GM19328 (cell line): ENCODE results near the gene BARD1.
"Not testable (repeated sequence)": the region's sequence is repeated elsewhere in the genome, so short reads cannot be mapped to it uniquely, and the experiment has no call there.

ENCODE experiments used
- ATAC-seq: cut with Tn5 transposase; IDR thresholded peaks from one replicate; pipeline ENCODE4 v1.9.1; 2021; ENCODE audit warnings: mild to moderate bottlenecking, moderate library complexity; ENCODE audit not compliant: unreplicated experiment

The BARD1 gene

DNA sequence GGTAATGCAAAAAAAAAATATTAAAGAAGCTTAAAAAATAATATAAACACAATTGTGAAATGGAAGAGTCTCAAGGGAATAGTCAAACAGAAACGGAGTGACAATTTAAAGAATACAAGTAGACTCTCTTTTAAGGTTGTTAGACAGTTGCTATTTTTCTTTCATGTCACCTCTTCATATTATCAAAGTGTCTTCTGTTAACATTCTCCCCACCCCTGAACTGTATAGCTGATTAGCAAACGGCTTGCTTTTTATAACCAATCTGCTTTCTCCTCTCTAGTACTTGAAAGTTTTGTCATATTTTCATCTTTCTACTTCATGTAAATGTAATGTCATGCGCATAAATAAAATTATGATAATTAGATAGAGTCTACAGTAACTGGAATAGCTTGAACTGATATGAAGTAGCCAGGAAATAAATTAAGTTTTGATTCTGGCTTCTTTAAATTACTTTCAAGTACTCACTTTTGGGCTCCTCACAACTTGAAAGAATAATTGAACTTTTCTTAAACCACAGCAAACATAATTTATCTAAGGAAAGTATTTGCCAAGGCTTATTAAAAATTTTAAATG lies 37.0 kb downstream of the BARD1 start:
- no peak for ATAC-seq

DNA sequence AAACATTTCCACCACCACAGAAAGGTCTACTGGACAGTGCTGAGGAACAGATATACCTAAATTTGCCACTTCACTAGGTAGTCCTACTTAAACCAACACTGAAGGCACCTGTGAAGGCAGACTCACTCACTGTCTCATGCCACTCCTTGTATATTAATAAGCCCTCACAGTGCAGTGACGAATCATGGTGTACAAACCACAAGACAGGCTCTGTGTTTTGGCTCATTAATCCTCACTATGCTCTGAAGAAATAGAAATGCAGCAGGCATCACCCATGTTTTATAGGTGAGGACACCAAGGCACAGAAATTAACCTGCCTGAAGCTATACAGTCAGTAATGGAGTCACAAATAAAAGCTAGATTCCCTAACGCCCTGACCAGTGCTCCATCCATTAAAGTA lies 44.3 kb downstream of the BARD1 start:
- no peak for ATAC-seq

DNA sequence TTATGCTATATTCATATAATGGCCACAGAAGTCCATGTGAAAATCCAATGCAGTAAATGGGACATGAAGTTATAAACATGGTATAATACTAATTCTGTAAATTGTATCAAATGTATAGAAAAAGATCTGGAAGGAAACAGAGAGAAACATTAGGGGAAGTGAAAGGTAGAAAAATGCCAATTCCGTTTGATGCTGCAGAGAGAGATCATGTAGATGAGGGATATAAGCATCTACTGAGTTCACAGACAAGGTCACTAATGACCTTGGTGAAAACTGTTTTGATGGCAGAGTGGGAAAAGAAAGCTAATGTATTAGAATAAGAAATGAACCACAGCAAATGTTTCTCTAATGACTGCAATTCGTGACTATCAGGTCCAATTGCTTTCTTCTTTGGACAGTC lies 56.0 kb downstream of the BARD1 start:
- no peak for ATAC-seq

DNA sequence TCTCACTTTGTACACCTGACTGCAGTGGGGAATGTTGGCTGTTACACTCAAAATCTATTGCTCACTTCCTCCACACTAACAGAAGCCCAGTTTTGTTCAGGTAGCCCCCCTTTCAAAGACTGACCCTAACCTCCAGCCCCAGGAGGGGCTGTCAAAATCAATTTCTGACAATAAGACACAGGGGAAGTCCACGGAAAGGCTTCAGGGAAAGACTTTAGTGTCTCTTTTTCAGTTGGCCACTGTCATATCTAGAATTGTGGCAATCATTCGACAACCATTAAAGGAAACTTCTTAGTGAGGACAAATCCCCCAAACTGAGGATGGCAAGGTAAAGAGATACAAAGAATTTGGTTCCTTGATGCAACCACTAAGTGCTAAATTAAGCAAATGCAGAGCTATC lies 59.0 kb downstream of the BARD1 start:
- no peak for ATAC-seq

DNA sequence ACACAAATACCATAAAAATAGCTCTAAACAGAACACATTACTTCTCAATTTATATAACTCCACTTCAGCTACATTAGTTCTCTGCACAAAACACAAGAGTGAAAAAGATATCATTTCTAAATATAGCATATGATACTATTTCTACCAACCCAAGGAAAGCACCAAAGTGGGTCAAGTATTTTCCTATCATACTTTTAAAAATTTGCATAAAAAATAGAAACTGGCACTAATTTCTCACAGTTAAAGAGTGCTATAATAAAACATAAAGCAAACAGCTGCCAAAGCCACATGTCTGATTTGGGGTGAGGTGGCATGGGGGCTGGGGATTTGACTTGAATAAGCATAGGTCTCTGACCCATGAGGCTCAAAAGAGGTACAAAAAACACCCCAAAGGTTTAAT lies 61.5 kb downstream of the BARD1 start:
- ATAC-seq, result no peak

DNA sequence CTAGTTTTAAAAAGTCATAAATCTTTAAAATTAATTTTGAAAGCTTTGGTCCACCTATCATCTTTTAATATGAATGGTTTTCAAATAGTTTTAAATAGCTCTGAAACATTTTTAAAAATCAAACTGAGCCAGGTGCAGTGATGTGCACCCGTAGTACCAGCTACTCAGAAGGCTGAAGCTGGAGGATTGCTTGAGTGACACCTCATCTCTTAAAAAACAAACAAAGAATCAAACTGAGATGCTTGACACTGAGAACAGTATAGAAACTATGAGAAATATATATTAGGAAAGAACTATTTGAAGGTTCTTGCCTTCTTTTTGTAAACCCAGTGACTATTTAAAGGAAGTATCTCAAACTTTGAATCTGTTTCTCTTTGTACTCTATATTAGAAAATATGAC lies 67.4 kb downstream of the BARD1 start:
- ATAC-seq, result no peak

DNA sequence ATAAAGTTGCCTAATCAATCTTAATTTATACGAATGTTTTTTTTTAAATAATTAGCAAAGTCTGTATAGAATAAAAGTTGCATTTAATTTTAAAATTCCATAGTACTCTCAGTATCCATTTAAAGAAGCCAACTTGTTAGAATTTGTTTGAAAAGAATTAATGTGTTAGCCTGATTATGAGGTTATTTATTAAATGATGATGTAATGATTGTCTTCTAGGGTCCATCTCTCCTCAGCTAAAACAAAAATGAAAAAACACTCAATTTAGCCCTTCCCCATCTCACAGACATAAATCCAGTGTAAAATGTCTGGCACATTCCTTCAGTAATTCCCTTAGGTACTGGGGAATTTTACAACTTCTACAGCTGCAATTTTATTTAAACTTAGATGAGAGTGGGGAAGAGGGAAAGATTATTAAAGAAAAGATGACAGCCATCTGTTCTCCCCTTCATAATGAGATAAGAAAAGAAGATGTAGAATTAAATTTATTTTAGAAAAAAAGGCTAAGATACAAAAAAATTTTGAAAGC lies 68.6 kb downstream of the BARD1 start:
- ATAC-seq, result no peak

DNA sequence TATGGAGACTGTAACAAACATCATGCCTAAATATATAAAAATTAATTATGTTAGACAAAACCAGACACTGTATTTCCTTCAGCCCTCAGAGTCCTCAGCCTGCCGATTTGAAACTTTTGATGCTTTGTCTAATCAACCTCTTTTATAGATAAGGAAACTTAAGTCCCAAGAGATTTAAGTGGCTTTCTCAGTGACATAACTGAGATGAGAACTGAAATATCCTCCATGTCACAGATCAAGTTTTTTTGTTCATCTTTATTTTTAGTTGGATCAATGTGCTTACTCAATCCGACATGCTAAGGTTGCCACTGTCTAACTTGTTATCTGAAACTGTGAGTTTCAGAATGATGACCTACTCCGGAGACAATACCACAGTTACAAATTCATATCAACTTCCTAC lies 72.3 kb downstream of the BARD1 start:
- ATAC-seq, result peak; percentile 95

DNA sequence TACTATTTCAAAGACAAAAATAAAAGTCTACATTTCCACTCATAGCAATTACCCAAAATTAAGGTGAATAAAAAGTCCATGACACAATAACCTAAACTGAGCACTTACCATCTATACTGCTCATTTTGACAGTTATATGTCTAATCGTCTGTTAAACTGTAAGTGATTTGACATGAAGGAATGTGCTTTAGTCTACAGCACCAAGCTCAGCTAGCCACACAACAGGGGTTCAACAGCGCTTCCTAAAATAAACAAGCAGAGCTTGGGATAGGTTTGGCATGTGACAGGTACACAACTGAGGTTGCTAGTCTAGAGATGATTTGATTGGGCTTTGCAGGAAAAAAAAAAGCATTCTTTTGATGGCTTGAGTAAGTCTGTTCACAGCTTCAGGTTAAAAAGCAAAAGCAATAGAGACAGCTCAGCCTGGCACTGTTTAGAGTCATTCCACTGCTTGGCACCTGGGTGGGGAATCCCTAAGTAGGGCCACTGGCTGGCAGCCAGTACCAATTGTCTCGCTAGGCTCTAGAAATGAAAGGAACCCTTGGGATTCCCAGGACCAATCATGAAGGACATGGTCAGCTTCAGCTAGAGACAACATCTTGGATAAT lies 78.6 kb downstream of the BARD1 start:
- no peak for ATAC-seq

DNA sequence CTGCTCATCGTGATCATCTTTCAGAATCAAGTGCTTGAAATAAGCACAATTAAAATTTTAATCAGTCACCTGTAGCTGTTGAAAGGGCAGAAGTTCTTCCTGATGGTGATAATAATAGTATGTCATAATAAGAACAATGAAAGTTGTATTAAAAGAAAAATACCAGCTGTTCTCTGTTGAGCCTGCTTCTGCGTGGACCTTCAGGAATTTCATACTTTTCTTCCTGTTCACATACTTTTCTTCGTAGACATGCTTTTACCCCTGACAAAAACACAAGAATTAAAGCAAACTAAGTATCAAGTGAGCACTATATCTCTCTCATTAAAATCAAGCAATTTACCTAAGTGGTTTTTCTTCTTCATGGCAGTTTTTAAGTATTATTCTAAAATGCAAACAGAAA lies 79.2 kb downstream of the BARD1 start:
- no peak for ATAC-seq

DNA sequence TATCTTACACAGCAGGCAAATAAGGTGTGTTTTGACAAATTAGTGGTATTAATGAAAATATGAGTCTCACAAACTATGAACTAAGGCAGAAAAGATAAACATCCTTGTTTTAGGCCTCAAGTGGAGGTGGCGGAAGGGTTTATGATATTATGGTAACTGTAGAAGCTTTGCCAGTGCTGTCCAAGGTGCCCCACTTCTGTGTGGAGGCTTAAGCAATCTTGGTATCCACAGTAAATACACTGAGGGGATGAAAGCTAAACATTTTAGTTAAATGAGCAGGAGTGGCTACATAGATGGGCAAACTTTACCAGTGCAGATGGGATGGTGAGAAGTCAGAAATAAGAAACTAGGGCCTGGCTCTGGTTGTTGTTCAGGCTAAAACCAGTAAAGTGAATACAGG lies 84.7 kb downstream of the BARD1 start:
- no peak for ATAC-seq

DNA sequence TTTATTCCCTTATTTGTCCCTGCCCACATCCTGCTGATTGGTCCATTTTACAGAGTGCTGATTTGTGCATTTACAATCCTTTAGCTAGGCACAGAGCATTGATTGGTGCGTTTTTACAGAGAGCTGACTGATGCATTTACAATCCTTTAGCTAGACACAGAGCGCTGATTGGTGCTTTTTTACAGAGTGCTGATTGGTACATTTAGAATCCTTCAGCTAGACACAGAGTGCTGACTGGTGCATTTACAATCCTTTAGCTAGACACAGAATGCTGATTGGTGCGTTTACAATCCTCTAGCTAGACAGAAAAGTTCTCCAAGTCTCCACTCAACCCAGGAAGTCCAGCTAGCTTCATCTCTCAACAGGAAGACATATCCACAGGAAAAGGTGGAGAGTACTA lies 91.6 kb downstream of the BARD1 start:
- ATAC-seq, result not testable (repeated sequence)

DNA sequence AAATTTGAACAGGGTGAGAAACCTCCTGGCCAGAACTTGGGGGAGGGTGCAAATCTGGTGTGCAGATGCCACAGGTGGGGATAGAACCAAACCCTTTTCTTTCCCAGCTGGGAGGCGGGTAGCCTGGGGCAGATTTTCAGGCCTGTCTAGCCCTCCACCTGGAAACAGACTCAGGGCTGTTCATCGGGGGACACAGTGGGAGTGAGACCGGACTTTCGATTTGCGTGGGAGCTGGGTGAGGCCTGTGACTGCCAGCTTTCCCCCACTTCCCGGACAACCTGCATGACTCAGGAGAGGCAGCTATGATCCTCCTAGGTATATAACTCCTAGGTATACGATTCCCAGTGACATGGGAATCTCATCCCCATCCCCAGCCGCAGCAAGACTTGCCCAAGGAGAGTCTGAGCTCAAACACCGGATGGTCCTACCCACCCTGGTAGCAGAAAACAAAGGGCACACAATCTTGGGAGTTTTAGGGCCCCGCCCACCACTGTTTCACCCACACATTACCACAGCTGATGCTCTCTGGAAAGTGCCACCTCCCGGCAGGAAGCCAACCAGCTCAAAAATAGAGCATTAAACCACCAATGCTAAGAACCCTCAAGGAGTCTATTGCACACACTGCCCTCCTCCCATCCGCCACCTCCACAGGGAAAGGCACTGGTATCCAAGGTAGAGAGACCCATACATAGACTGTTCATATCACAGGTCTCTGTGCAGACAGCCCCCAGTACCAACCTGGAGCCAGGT lies 92.5 kb downstream of the BARD1 start:
- no peak for ATAC-seq

DNA sequence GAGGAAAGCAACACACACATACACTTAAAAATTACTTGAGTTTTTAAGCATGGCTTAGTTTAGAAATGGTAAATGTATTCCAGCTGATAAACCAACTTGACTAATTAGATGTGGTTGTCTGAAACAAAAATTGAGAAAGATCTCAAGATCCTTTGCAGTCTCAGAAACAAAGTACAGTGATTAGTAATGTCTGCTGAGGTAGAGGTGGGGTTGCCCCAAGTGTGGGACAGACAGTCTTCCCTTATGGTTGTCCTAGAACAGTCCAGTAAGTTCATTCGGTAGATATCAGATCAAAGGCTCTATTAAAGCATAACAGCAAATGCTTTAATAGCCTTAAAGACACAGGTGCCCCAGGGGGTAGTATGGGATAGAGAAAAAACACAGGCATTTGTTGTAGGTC lies 94.5 kb downstream of the BARD1 start:
- ATAC-seq, result no peak

DNA sequence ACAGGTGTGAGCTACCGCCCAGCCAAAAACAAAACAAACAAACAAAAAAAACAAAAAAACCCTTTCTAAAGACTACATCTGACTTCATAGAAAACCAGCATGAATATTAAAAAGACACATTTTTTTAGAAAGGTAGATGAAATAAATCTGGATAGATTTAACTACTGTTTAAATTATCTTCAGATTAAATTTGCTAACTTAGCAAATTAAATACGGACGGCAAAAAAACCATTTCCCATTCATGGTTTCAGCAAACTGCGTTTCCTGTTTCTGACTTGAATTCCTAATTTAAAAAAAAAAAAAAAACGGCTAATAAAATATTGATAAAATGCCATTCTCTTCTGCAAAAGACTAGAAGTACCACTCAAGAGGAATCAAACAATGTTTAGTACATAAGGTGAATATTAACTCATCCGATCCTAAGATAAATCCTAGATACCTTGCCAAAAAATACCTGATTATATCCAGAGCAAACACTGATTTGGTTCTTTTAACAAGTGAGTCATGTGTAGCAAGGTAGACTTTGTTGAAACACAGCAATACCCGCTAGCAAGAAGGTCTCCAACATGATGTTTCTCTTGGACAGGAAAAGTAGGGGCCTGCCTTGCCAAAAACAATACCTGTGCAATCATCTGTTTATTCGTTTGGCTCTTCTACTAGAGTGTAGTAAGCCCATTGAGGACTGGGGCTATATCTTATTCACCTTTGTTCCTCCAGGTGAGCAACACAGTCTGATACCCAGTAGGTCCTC lies 96.2 kb downstream of the BARD1 start:
- no peak for ATAC-seq

DNA sequence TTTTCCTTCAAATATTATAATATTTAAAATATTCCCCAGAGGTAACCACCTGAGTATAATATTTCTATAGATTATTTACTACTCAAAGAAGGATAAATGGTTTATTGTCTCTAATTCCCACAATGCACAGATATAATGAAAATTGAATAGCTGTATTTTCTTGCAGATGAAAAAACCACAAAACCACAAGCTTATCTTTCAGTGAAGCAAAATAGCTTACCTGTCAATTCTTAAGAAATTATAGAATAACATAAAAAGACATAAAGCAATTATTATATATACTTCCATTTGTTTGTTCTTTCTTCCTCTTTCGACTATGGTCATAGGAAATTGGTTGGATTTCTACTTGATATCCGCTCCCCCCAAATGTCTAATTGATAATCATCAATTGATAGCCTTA lies 98.8 kb downstream of the BARD1 start:
- ATAC-seq, result no peak

DNA sequence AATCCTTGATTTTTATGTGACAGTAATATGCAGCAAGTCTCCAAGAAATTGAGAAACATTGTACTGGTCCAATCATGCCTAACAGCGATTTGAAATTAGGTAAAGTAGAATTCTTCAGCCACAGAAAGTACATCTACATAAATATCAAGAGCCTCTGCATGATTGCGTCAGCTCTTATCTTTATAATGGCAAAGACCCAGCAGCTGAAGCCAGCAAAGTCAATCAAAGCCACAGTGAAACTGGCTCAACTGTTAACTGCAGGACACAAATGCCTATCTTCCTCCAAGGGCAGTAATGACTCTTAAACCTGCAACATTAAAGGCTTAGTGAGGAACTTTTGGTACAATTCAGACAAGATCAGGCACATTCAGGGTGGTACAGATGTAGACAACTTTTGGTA lies 102.5 kb downstream of the BARD1 start:
- ATAC-seq, result no peak

DNA sequence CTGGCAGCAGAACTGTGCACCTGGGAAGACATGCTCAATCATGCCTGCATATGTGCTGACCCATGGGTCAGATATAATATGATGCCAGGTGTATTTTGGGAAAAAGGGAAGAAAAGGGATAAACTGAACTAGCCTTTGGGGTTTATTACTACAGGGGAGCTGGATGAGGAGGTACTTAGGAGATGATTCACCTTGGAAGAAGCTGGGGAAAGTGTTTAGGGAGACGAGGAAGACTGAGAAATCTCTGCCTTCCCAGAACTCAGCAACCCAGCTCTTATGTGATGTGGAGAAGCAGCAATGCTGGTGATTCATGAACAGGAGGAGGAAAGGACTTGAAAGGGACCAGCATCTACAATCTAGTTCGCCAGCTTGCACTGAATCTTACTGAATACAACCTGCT lies 110.2 kb downstream of the BARD1 start:
- no peak for ATAC-seq

DNA sequence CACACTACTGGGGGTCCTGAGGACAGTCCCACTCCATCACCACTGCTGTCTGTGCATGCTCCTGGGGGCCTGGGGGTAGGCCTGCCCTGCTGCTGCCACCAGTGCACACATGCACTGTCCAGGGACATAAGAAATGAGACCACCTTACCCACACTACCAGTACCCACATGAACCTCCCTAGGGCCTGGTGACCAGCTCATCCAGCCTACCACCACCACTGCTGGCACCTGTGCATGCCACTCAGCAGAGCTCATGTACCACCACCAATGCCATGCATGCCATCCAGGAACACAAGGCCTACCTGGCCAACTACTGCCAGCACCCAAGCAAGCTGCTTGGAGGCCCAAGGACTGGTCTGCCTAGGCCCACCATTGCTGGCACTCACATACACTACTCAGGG lies 112.8 kb downstream of the BARD1 start:
- no peak for ATAC-seq

DNA sequence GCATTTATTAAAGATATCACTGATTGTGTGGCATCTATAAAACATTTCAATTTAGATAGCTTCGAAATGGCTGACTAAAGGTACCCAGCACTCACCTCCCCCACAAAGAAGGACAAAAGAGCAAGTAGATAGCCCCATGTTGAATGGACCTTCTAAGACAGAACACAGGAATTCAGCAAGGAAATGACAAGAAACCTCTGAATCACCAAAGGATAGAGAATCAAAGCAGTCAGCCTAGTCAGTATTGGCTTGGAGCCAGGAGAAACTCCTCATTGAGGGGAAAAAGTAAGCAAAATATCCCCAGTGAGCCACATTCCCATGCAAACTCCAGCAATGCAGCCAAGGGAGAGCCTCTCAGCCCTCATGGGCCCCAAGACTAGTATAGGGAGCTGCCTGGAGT lies 113.7 kb downstream of the BARD1 start:
- no peak for ATAC-seq

DNA sequence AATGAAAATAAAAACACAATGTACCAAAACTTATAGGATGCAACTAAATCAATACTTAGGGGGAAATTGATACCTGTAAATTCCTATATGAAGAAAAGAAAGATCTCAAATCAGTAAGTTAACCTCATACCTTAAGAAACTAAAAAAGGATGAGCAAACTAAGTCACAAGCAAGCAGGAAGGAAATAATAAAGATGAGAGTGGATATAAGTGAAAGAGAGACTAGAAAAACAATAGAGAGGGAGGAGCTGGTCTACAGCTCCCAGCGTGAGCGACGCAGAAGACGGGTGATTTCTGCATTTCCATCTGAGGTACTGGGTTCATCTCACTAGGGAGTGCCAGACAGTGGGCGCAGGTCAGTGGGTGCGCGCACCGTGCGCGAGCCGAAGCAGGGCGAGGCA lies 125.9 kb downstream of the BARD1 start:
- peak; percentile 46 for ATAC-seq

DNA sequence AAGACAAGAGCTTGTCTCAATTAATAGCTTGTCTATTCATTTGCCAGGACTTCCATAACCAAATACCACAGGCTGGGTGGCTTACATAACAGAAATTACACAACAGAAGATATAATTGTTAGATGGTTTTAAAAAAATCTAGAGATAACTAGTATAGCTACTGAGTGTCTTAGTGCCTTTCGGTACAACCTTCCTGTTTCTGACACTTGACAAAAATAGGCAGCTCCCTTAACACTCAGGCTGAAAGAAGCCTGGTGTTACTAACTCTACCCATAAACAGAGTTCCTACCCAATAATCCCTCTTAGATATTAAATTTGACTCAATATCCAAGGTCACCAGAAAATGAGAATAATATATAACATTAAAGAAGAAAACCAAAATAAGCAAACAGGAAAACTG lies 129.7 kb downstream of the BARD1 start:
- ATAC-seq, result peak; percentile 54
